Left lung (tissue), 10 donors: Measurements from ENCODE around the gene SPTSSB. TPM values are rescaled to one million over a fixed set of nuclear protein-coding genes. Genes with fewer than 3 reads are reported as not detected.

Experiments used
- ATAC-seq: fragments of 200-7000 bp; cut with Tn5 transposase; one replicate; pipeline ENCODE4 v1.9.1; 2020; ENCODE audit warnings: moderate library complexity
- DNase-seq, 4 donors: peaks; one replicate each; pipeline ENCODE4 v3.0.0-alpha.2; 2013 to 2020
- H3K27ac ChIP-seq, 2 donors: fragments of 200-600 bp; sonication (generic) in 1 of 2; one replicate each; pipeline versions ENCODE4 v1.5.0 to v1.8.0; 2020 to 2021
- H3K27me3 ChIP-seq, 2 donors: fragments of 200-600 bp; sonication (generic) in 1 of 2; one replicate each; pipeline versions ENCODE4 v1.5.0 to v1.8.0; 2020 to 2021
- H3K36me3 ChIP-seq, 2 donors: fragments of 200-600 bp; sonication (generic) in 1 of 2; one replicate each; pipeline versions ENCODE4 v1.5.0 to v1.8.0; 2020 to 2021
- H3K4me1 ChIP-seq, 2 donors: fragments of 200-600 bp; one replicate each; pipeline ENCODE4 v1.8.0; 2021
- H3K4me3 ChIP-seq, 2 donors: fragments of 200-600 bp; sonication (generic) in 1 of 2; one replicate each; pipeline versions ENCODE4 v1.5.0 to v1.8.0; 2020 to 2021; ENCODE audit warnings: mild to moderate bottlenecking in 1 of 2
- H3K9me3 ChIP-seq, 2 donors: fragments of 200-600 bp; sonication (generic) in 1 of 2; one replicate each; pipeline versions ENCODE4 v1.5.0 to v1.8.0; 2020 to 2021
- CTCF ChIP-seq, 2 donors: fragments of 200-600 bp; sonication (generic) in 1 of 2; IDR thresholded peaks; one replicate each; pipeline versions ENCODE4 v1.5.0 to v1.8.0; 2021; ENCODE audit warnings: antibody characterized with exemption in 2 of 2
- intact Hi-C, 2 donors: fragments of 100-400 bp; cut with DNase I; formaldehyde crosslinking; loops; one replicate each; pipeline versions ENCODE4 v1.11.2 to v1.14.2; 2022
- polyA plus RNA-seq, 6 donors: library from polyadenylated mRNA; unstranded; fragments of 120-200 nt; gene quantifications; one replicate each; pipeline ENCODE4 v1.2.1, GENCODE V29; 2013; ENCODE audit not compliant: insufficient read length in 6 of 6
- total RNA-seq, 2 donors: library from RNA; stranded (reverse); fragmentation: NEBNext Ultra II Directional; extraction: Animal tissue kit (Norgen Biotek cat#: 25700); gene quantifications; one replicate each; pipeline ENCODE4 v1.2.1, GENCODE V29; 2021
- donor health status: DM: no; HTN: yes; CAD: no.
- donor health status: DM: no; HTN: no; CAD: no.

The SPTSSB gene
- total and polyA plus RNA-seq, 8 donors, result 1.7 to 17.7 (median 10.9) TPM; not detected in 2

- no peaks in the 10 kb centered on the region for H3K36me3 ChIP-seq
- H3K4me3 ChIP-seq, result no peak overlapping the region
- no peak overlapping the region for H3K27ac ChIP-seq
- no peaks in the 10 kb centered on the region for H3K9me3 ChIP-seq
- intact Hi-C loops, result no loop called here
- TF ChIP-seq CTCF (IDR thresholded peaks at IDR 0.05), result no peak
- ATAC-seq (no peak), DNase-seq (no peak)
- H3K4me1 ChIP-seq, result peaks cover 0 to 9% of the 10 kb centered on the region in 2 donors
- H3K27me3 ChIP-seq, result peaks cover 0 to 6% of the 10 kb centered on the region in 2 donors
Measured at GRCh38 chr3:161332792-161333191, 38.5 kb downstream of the SPTSSB start.

- no peak for TF ChIP-seq CTCF (IDR thresholded peaks at IDR 0.05)
- H3K9me3 ChIP-seq, result peaks cover 0 to 4% of the 10 kb centered on the region in 2 donors
- no peak overlapping the region for H3K4me3 ChIP-seq
- no peaks in the 10 kb centered on the region for H3K27me3 ChIP-seq
- H3K4me1 ChIP-seq, result no peaks in the 10 kb centered on the region
- ATAC-seq (no peak), DNase-seq (no peak)
- H3K27ac ChIP-seq, result no peak overlapping the region
- intact Hi-C loops, result no loop called here
- no peaks in the 10 kb centered on the region for H3K36me3 ChIP-seq
Measured at GRCh38 chr3:161325059-161325458, 46.3 kb downstream of the SPTSSB start.

GRCh38 chr3:161323926-161324621, 47.2 kb downstream of the SPTSSB start:
- intact Hi-C loops, result no loop called here
- DNase-seq (no peak), ATAC-seq (no peak)
- no peaks in the 10 kb centered on the region for H3K4me1 ChIP-seq
- H3K27me3 ChIP-seq, result no peaks in the 10 kb centered on the region
- peaks cover 0 to 4% of the 10 kb centered on the region in 2 donors for H3K9me3 ChIP-seq
- no peak overlapping the region for H3K27ac ChIP-seq
- H3K36me3 ChIP-seq, result no peaks in the 10 kb centered on the region
- no peak overlapping the region for H3K4me3 ChIP-seq
- no peak for TF ChIP-seq CTCF (IDR thresholded peaks at IDR 0.05)

- Histone ChIP-seq H3K9me3 (peaks cover 0 to 4% of the 10 kb centered on the region in 2 donors), H3K27ac (no peak overlapping the region), H3K27me3 (no peaks in the 10 kb centered on the region), H3K36me3 (no peaks in the 10 kb centered on the region), H3K4me3 (no peak overlapping the region), H3K4me1 (no peaks in the 10 kb centered on the region)
- ATAC-seq (no peak), DNase-seq (no peak)
- TF ChIP-seq CTCF (IDR thresholded peaks at IDR 0.05), result no peak
- intact Hi-C loops, result no loop called here
Measured at GRCh38 chr3:161322781-161323568, 48.3 kb downstream of the SPTSSB start.

GRCh38 chr3:161320837-161321236, 50.5 kb downstream of the SPTSSB start:
- no peak for ATAC-seq
- no peak overlapping the region for H3K27ac ChIP-seq
- H3K36me3 ChIP-seq, result no peaks in the 10 kb centered on the region
- intact Hi-C loops, result no loop called here
- H3K9me3 ChIP-seq, result peaks cover 0 to 4% of the 10 kb centered on the region in 2 donors
- TF ChIP-seq CTCF (IDR thresholded peaks at IDR 0.05), result no peak
- no peak for DNase-seq
- H3K4me1 ChIP-seq, result no peaks in the 10 kb centered on the region
- H3K4me3 ChIP-seq, result no peak overlapping the region
- H3K27me3 ChIP-seq, result no peaks in the 10 kb centered on the region
